HepG2 (cell line): Measurements from ENCODE around the gene LST1. TPM values are rescaled to one million over a fixed set of nuclear protein-coding genes. Genes with fewer than 3 reads are reported as not detected.

Experiments used
- BCL3 ChIP-seq: sonication (generic); formaldehyde crosslinking; IDR thresholded peaks from 2 replicates; pipeline ENCODE4 v1.5.1; 2020; ENCODE audit warnings: mild to moderate bottlenecking, missing genetic modification reagents, moderate library complexity
- ETV5 ChIP-seq: IDR thresholded peaks from 2 replicates; pipeline ENCODE4 v1.6.1; 2018; ENCODE audit warnings: missing biosample characterization, missing genetic modification reagents, inconsistent platforms, borderline replicate concordance
- HDAC6 ChIP-seq: fragments of 200-600 bp; sonication (generic); IDR thresholded peaks from 2 replicates; pipeline ENCODE4 v1.7.0; 2017; ENCODE audit warnings: mild to moderate bottlenecking, antibody characterized with exemption, low read length, low read depth
- KMT2A ChIP-seq: sonication (generic); formaldehyde crosslinking; IDR thresholded peaks from 2 replicates; pipeline ENCODE4 v1.4.0; 2020; ENCODE audit warnings: missing genetic modification reagents
- MAF1 ChIP-seq: sonication (generic); formaldehyde crosslinking; IDR thresholded peaks from 2 replicates; pipeline ENCODE4 v1.5.0; 2020; ENCODE audit warnings: missing genetic modification reagents, borderline replicate concordance
- NFE2 ChIP-seq: sonication (generic); formaldehyde crosslinking; IDR thresholded peaks from 2 replicates; pipeline ENCODE4 v1.4.0; 2020; ENCODE audit warnings: missing genetic modification reagents
- RARA ChIP-seq: IDR thresholded peaks from 2 replicates; pipeline ENCODE4 v1.6.1; 2016; ENCODE audit warnings: missing genetic modification reagents, missing compliant biosample characterization
- RBM22 ChIP-seq: fragments of 200-400 bp; formaldehyde crosslinking; optimal IDR thresholded peaks from 2 replicates; pipeline ENCODE3; 2017; ENCODE audit warnings: mild to moderate bottlenecking, low read length, moderate library complexity
- SOX5 ChIP-seq: IDR thresholded peaks from 2 replicates; pipeline ENCODE4 v1.6.1; 2016; ENCODE audit warnings: borderline replicate concordance
- ZBTB7A ChIP-seq: sonication (generic); formaldehyde crosslinking; IDR thresholded peaks from 2 replicates; pipeline ENCODE4 v1.8.0; 2022; ENCODE audit warnings: mild to moderate bottlenecking, missing genetic modification reagents
- ZFAT ChIP-seq: sonication (generic); formaldehyde crosslinking; conservative IDR thresholded peaks from 2 replicates; pipeline ENCODE4 v1.8.1; 2023; ENCODE audit warnings: missing genetic modification reagents, inconsistent platforms
- ZNF281 ChIP-seq: sonication (generic); formaldehyde crosslinking; IDR thresholded peaks from 2 replicates; pipeline ENCODE4 v1.4.0; 2020; ENCODE audit warnings: missing genetic modification reagents, borderline replicate concordance
- ZNF619 ChIP-seq: sonication (generic); formaldehyde crosslinking; IDR thresholded peaks from 2 replicates; pipeline ENCODE4 v1.4.0; 2020; ENCODE audit warnings: mild to moderate bottlenecking, missing genetic modification reagents
- ZNF724P ChIP-seq: sonication (generic); formaldehyde crosslinking; IDR thresholded peaks from 2 replicates; pipeline ENCODE4 v1.8.0; 2022; ENCODE audit warnings: missing genetic modification reagents, borderline replicate concordance
- polyA plus RNA-seq, 8 experiments: library from polyadenylated mRNA; depleted of rRNA in 3 of 8; stranded (reverse) in 7 of 8; unstranded in 1 of 8; fragments of >200 nt; fragmentation: Illumina TruSeq in 4 of 8; extraction: Trizol in 4 of 8; gene quantifications; 2 replicates each; pipeline versions ENCODE4 v1.2.1 to v1.2.3, GENCODE V29; 2011 to 2016; ENCODE audit warnings: low read depth in 4 of 8, missing spikeins in 1 of 8, mixed read lengths in 1 of 8; ENCODE audit not compliant: insufficient read depth in 1 of 8
- total RNA-seq, 5 experiments: library from RNA; depleted of rRNA; stranded (reverse); fragments of >200 nt; fragmentation: Illumina TruSeq; extraction: Trizol; gene quantifications; 2 replicates each; pipeline ENCODE4 v1.2.3, GENCODE V29; 2016; ENCODE audit warnings: low read depth in 1 of 5
- TF ChIP-seq, protein P1 (sequence below): sonication (generic); formaldehyde crosslinking; conservative IDR thresholded peaks from 2 replicates; pipeline ENCODE4 v1.4.0; 2020; ENCODE audit warnings: mild to moderate bottlenecking, missing genetic modification reagents, moderate library complexity
- TF ChIP-seq, protein P2 (sequence below): sonication (generic); formaldehyde crosslinking; IDR thresholded peaks from 2 replicates; pipeline ENCODE4 v1.4.0; 2020; ENCODE audit warnings: missing genetic modification reagents
- TF ChIP-seq, protein P3 (sequence below): IDR thresholded peaks from 2 replicates; pipeline ENCODE4 v1.6.1; 2012; ENCODE audit warnings: low read length, improper control_type of control experiment

The LST1 gene
- total and polyA plus RNA-seq, 2 of the 13 experiments (the other 11 are each of a cell fraction or from before 2014, with no cell fraction given), result not detected

DNA sequence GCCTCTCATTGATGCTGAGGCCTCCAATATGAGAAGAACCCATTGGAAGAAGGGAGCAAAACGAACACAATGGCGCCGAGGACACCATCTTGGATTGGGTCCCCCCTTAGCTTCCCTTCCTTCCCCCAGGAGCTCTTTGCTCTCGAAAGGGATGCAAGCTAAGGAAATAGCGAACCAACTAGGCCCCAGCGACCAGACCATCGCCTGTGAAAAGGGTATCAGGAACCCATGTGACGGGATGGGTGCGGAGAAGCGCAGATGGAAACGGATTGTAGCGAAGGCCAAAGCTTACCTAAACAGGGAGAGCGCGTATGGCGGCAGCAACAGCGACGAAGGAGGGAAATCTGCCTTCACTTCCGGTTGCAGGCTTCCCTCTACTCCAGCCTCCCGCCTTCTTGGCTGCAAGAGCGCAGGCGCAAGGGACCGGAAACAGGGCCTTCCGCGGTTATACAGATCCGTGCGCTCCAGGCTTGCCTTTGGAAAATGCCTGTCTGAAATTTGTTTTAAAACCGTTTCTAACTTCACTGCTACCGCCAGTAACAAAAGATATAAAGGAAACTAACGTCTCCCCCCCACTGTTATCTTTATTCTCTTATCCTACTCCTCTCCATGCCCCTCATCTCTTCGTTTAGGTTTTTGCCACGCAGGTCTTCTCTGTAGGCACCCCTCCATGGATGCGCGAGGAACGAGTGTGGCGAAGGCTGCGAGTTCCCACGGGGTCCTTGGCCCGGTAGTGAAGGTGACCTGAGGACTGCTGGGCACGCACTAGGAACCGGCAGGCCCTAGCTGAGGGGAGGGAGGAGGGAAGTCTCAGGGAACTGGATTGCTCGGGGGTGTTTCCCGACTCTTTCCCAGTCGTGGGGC lies 44.2 kb upstream of the LST1 start, which contains the start of gene DDX39B (continued):
- TF ChIP-seq ZNF619 (CRISPR knock-in tag) (peak; percentile 80; the same call in 1 of the 2 replicates), ZFAT (CRISPR knock-in tag) (peak; percentile 89; the same call in 1 of the 2 replicates), HDAC6 (peak; percentile 96), RARA (peak; percentile 64), RBM22 (peak; percentile 45), ZNF724P (no peak), MAF1 (CRISPR knock-in tag) (peak; percentile 87; the same call in 1 of the 2 replicates), KMT2A (CRISPR knock-in tag) (peak; percentile 67), NFE2 (no peak), ZBTB7A (CRISPR knock-in tag) (peak; percentile 83; the same call in 1 of the 2 replicates), SOX5 (CRISPR knock-in tag) (peak; percentile 50; the same call in 1 of the 2 replicates), BCL3 (CRISPR knock-in tag) (peak; percentile 94), ZNF281 (CRISPR knock-in tag) (peak; percentile 46; the same call in 1 of the 2 replicates), ETV5 (CRISPR knock-in tag) (peak; percentile 94)
- TF ChIP-seq, protein P1, sequence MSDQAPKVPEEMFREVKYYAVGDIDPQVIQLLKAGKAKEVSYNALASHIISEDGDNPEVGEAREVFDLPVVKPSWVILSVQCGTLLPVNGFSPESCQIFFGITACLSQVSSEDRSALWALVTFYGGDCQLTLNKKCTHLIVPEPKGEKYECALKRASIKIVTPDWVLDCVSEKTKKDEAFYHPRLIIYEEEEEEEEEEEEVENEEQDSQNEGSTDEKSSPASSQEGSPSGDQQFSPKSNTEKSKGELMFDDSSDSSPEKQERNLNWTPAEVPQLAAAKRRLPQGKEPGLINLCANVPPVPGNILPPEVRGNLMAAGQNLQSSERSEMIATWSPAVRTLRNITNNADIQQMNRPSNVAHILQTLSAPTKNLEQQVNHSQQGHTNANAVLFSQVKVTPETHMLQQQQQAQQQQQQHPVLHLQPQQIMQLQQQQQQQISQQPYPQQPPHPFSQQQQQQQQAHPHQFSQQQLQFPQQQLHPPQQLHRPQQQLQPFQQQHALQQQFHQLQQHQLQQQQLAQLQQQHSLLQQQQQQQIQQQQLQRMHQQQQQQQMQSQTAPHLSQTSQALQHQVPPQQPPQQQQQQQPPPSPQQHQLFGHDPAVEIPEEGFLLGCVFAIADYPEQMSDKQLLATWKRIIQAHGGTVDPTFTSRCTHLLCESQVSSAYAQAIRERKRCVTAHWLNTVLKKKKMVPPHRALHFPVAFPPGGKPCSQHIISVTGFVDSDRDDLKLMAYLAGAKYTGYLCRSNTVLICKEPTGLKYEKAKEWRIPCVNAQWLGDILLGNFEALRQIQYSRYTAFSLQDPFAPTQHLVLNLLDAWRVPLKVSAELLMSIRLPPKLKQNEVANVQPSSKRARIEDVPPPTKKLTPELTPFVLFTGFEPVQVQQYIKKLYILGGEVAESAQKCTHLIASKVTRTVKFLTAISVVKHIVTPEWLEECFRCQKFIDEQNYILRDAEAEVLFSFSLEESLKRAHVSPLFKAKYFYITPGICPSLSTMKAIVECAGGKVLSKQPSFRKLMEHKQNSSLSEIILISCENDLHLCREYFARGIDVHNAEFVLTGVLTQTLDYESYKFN (CRISPR knock-in tag), result peak; percentile 54; the same call in 1 of the 2 replicates
- TF ChIP-seq, protein P2, sequence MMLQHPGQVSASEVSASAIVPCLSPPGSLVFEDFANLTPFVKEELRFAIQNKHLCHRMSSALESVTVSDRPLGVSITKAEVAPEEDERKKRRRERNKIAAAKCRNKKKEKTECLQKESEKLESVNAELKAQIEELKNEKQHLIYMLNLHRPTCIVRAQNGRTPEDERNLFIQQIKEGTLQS, result no peak
- TF ChIP-seq, protein P3, sequence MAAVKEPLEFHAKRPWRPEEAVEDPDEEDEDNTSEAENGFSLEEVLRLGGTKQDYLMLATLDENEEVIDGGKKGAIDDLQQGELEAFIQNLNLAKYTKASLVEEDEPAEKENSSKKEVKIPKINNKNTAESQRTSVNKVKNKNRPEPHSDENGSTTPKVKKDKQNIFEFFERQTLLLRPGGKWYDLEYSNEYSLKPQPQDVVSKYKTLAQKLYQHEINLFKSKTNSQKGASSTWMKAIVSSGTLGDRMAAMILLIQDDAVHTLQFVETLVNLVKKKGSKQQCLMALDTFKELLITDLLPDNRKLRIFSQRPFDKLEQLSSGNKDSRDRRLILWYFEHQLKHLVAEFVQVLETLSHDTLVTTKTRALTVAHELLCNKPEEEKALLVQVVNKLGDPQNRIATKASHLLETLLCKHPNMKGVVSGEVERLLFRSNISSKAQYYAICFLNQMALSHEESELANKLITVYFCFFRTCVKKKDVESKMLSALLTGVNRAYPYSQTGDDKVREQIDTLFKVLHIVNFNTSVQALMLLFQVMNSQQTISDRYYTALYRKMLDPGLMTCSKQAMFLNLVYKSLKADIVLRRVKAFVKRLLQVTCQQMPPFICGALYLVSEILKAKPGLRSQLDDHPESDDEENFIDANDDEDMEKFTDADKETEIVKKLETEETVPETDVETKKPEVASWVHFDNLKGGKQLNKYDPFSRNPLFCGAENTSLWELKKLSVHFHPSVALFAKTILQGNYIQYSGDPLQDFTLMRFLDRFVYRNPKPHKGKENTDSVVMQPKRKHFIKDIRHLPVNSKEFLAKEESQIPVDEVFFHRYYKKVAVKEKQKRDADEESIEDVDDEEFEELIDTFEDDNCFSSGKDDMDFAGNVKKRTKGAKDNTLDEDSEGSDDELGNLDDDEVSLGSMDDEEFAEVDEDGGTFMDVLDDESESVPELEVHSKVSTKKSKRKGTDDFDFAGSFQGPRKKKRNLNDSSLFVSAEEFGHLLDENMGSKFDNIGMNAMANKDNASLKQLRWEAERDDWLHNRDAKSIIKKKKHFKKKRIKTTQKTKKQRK, result no peak
